Smooth muscle cell (in vitro differentiated cells): ENCODE data around the gene CHI3L1. TPM values are rescaled to one million over a fixed set of nuclear protein-coding genes. Genes with fewer than 3 reads are reported as not detected.

Experiments used
- DNase-seq: peaks from one replicate; lab custom pipeline; 2025; ENCODE audit not compliant: unreplicated experiment; lab: John Stamatoyannopoulos, UW
- H2AFZ ChIP-seq: fragments of 200-600 bp; sonication (generic); 2 replicates; pipeline ENCODE4 v1.6.0; 2016; ENCODE audit warnings: antibody characterized with exemption, low read depth, mild to moderate bottlenecking
- H3F3A ChIP-seq: fragments of 200-600 bp; sonication (generic); 2 replicates; pipeline ENCODE4 v1.6.0; 2017; ENCODE audit warnings: antibody characterized with exemption, low read depth
- H3K27ac ChIP-seq: fragments of 200-600 bp; sonication (generic); 2 replicates; pipeline ENCODE4 v1.5.1; 2016; ENCODE audit warnings: low read depth, mild to moderate bottlenecking
- H3K27me3 ChIP-seq: fragments of 200-600 bp; sonication (generic); 2 replicates; pipeline ENCODE4 v1.6.1; 2016; ENCODE audit warnings: low read depth, mild to moderate bottlenecking
- H3K36me3 ChIP-seq: fragments of 200-600 bp; sonication (generic); 2 replicates; pipeline ENCODE4 v1.5.1; 2016; ENCODE audit warnings: low read depth
- H3K4me1 ChIP-seq: fragments of 200-600 bp; sonication (generic); 2 replicates; pipeline ENCODE4 v1.5.1; 2016; ENCODE audit warnings: low read depth
- H3K4me2 ChIP-seq: fragments of 200-600 bp; sonication (generic); 2 replicates; pipeline ENCODE4 v1.6.0; 2016; ENCODE audit warnings: mild to moderate bottlenecking
- H3K4me3 ChIP-seq: fragments of 200-600 bp; sonication (generic); 2 replicates; pipeline ENCODE4 v1.5.1; 2016; ENCODE audit warnings: mild to moderate bottlenecking
- H3K79me2 ChIP-seq: fragments of 200-600 bp; sonication (generic); 2 replicates; pipeline ENCODE4 v1.6.0; 2016; ENCODE audit warnings: low read depth, mild to moderate bottlenecking
- H3K9ac ChIP-seq: fragments of 200-600 bp; sonication (generic); 2 replicates; pipeline ENCODE4 v1.6.0; 2016; ENCODE audit warnings: low read depth
- H3K9me3 ChIP-seq: fragments of 200-600 bp; sonication (generic); replicated peaks from 2 replicates; pipeline ENCODE4 v1.5.1; 2016; ENCODE audit warnings: low read depth
- H4K20me1 ChIP-seq: fragments of 200-600 bp; sonication (generic); 2 replicates; pipeline ENCODE4 v1.6.0; 2016; ENCODE audit warnings: low read depth
- WGBS: methylation state at CpG from one replicate; pipeline ENCODE4 v1.1.7; 2016; ENCODE audit warnings: low lambda C conversion rate; 5-methylcytosine and 5-hydroxymethylcytosine counted together
- polyA plus RNA-seq: library from polyadenylated mRNA; unstranded; fragments of >200 nt; fragmentation: Nextera tagmentation; extraction: Ambion mirVana; gene quantifications from 2 replicates; pipeline ENCODE4 v1.2.1, GENCODE V29; 2016
- total RNA-seq: library from RNA; depleted of rRNA; stranded (reverse); fragments of >200 nt; gene quantifications from 2 replicates; pipeline ENCODE4 v1.2.3, GENCODE V29; 2014
- TF ChIP-seq, protein P1 (sequence below): fragments of 200-600 bp; sonication (generic); IDR thresholded peaks from 2 replicates; pipeline ENCODE4 v1.5.1; 2017; ENCODE audit warnings: borderline replicate concordance, mild to moderate bottlenecking, antibody characterized with exemption; ENCODE audit not compliant: insufficient read depth, poor library complexity, severe bottlenecking

CHI3L1 gene
- total and polyA plus RNA-seq, 2 experiments from 2014 or later = 45.4 to 53.6 TPM

DNA sequence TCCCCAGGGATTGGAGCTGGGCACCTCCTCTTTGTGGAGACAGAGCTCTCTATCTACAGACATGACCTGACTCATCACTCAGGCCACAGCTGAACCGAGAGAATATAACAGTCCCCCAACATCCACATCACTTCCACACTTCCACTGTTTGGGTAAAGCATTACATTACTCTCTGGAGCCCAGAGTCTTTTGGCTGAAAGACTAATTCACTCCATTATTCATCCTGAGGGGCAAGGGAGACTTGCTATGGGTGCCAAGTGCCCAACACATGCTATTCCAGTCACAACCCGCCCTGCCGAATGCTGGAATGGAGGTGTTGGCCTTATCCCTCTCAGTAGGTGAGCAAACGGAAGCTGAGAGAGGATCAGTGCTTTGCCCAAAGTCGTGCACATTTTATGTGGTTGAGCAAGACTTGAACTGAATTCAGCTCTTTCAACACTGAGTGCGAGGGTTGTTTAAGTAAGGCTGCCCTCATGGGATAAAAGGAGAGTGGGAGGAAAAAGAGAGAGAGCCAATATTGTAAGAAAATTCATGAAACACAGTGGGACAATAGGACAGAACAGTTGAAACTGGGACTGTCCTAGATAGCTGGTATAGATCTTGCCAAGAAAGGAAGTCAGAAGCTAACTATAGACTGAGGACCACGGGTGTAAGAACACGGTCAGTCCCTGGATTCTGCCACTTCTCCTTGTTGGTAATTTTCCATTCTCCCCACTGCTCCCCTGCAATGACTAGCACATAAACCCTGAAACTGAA lies 13.5 kb upstream of the CHI3L1 start:
- no peak overlapping the region for H3K4me3 ChIP-seq
- no peaks in the 10 kb centered on the region for H4K20me1 ChIP-seq
- peak overlapping the region; percentile 93 for H3K27ac ChIP-seq
- 28% methylated on average over 8 of the region's 8 CpGs for WGBS
- H3F3A ChIP-seq = peaks cover 39% of the 10 kb centered on the region
- DNase-seq = no peak
- no peaks in the 10 kb centered on the region for H3K9me3 ChIP-seq
- H3K9ac ChIP-seq = peak overlapping the region; percentile 60
- TF ChIP-seq, protein P1, sequence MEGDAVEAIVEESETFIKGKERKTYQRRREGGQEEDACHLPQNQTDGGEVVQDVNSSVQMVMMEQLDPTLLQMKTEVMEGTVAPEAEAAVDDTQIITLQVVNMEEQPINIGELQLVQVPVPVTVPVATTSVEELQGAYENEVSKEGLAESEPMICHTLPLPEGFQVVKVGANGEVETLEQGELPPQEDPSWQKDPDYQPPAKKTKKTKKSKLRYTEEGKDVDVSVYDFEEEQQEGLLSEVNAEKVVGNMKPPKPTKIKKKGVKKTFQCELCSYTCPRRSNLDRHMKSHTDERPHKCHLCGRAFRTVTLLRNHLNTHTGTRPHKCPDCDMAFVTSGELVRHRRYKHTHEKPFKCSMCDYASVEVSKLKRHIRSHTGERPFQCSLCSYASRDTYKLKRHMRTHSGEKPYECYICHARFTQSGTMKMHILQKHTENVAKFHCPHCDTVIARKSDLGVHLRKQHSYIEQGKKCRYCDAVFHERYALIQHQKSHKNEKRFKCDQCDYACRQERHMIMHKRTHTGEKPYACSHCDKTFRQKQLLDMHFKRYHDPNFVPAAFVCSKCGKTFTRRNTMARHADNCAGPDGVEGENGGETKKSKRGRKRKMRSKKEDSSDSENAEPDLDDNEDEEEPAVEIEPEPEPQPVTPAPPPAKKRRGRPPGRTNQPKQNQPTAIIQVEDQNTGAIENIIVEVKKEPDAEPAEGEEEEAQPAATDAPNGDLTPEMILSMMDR = no peak
- H3K4me2 ChIP-seq = peak overlapping the region; percentile 65
- H3K4me1 ChIP-seq = peaks cover 22% of the 10 kb centered on the region
- H3K79me2 ChIP-seq = no peaks in the 10 kb centered on the region
- H3K36me3 ChIP-seq = no peaks in the 10 kb centered on the region
- no peaks in the 10 kb centered on the region for H3K27me3 ChIP-seq
- no peak overlapping the region for H2AFZ ChIP-seq

DNA sequence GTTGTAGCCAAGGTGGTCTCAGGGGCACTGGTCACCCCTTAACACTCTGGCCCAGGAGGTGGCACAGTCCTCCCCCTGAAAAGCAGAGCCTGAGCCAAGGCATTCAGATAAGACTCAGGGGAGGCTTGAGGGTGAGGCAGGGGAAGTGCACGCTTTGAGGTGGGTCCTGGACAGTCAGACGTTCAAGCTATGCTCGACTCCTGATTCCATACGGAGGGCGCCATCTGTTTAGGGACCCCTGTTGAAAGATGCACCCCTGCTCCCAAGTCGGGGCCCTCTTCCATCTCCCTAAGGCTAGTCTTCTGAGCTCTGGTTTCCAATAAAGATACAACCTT lies 12.9 kb upstream of the CHI3L1 start:
- Histone ChIP-seq H3K27me3 (no peaks in the 10 kb centered on the region), H2AFZ (no peak overlapping the region), H3K27ac (peak overlapping the region; percentile 93), H3F3A (peaks cover 36% of the 10 kb centered on the region), H3K9me3 (no peaks in the 10 kb centered on the region), H3K4me2 (peak overlapping the region; percentile 5), H3K4me1 (peaks cover 18% of the 10 kb centered on the region), H3K9ac (no peak overlapping the region), H3K36me3 (no peaks in the 10 kb centered on the region), H4K20me1 (no peaks in the 10 kb centered on the region), H3K79me2 (no peaks in the 10 kb centered on the region), H3K4me3 (no peak overlapping the region)
- TF ChIP-seq, protein P1 = no peak
- WGBS = 75% methylated on average over 6 of the region's 6 CpGs
- no peak for DNase-seq

DNA sequence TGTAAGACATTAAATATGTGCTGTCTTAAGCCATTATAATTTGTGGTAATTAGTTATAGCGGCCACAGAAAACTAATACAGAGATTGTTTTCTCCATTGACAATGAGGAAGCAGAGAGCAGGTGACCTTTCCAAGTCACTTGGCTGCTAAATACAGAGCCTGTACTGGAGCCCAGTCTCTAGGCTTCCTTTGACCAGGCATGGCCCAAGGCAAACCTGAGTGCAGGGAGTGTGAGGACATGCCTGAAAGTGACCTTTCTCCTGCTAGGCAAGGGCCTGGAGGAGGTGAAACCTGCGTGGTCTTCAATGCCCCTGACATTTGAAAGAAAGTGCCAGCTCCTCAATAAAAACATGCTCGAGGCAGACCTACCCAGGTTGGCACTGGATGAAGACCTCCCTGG lies 12.5 kb upstream of the CHI3L1 start:
- H3K4me1 ChIP-seq = peaks cover 16% of the 10 kb centered on the region
- no peak overlapping the region for H3K4me3 ChIP-seq
- no peak overlapping the region for H2AFZ ChIP-seq
- DNase-seq = no peak
- H3K9ac ChIP-seq = no peak overlapping the region
- peaks cover 36% of the 10 kb centered on the region for H3F3A ChIP-seq
- TF ChIP-seq, protein P1 = no peak
- H3K27ac ChIP-seq = peak overlapping the region; percentile 93
- no peaks in the 10 kb centered on the region for H4K20me1 ChIP-seq
- H3K27me3 ChIP-seq = no peaks in the 10 kb centered on the region
- H3K79me2 ChIP-seq = no peaks in the 10 kb centered on the region
- peak overlapping the region; percentile 5 for H3K4me2 ChIP-seq
- H3K9me3 ChIP-seq = no peaks in the 10 kb centered on the region
- WGBS = 96% methylated on average over 3 of the region's 3 CpGs
- no peaks in the 10 kb centered on the region for H3K36me3 ChIP-seq

DNA sequence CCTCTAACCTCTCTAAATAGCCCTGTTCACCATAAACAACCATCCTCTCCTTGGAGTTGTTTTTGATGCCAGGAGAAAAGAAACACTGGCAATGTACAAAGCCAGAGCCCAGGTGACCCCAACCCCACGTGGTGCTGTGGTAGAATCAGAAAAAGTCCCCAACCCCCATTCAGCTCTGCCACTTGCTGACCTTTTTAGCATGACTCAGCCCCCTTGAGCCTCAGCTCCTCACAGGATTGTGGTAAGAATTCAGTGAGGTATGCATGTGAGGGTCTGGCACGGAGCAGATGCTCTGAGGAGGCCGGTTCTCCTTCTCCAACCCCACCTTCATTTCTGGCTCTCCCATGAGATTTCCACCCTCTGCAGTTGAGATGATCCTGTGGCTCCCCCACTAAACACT lies 11.1 kb upstream of the CHI3L1 start:
- no peaks in the 10 kb centered on the region for H4K20me1 ChIP-seq
- H3K9me3 ChIP-seq = no peaks in the 10 kb centered on the region
- no peaks in the 10 kb centered on the region for H3K36me3 ChIP-seq
- H3K4me2 ChIP-seq = peak overlapping the region; percentile 59
- H3K9ac ChIP-seq = no peak overlapping the region
- no peak overlapping the region for H3K4me3 ChIP-seq
- WGBS = 3% methylated on average over 3 of the region's 3 CpGs
- no peak overlapping the region for H2AFZ ChIP-seq
- no peak for DNase-seq
- H3K27ac ChIP-seq = peak overlapping the region; percentile 93
- H3K27me3 ChIP-seq = no peaks in the 10 kb centered on the region
- TF ChIP-seq, protein P1 = no peak
- peaks cover 16% of the 10 kb centered on the region for H3K4me1 ChIP-seq
- H3F3A ChIP-seq = peaks cover 26% of the 10 kb centered on the region
- no peaks in the 10 kb centered on the region for H3K79me2 ChIP-seq
